ENCODE measurements around the gene TRIP6.

TRIP6 gene

DNA sequence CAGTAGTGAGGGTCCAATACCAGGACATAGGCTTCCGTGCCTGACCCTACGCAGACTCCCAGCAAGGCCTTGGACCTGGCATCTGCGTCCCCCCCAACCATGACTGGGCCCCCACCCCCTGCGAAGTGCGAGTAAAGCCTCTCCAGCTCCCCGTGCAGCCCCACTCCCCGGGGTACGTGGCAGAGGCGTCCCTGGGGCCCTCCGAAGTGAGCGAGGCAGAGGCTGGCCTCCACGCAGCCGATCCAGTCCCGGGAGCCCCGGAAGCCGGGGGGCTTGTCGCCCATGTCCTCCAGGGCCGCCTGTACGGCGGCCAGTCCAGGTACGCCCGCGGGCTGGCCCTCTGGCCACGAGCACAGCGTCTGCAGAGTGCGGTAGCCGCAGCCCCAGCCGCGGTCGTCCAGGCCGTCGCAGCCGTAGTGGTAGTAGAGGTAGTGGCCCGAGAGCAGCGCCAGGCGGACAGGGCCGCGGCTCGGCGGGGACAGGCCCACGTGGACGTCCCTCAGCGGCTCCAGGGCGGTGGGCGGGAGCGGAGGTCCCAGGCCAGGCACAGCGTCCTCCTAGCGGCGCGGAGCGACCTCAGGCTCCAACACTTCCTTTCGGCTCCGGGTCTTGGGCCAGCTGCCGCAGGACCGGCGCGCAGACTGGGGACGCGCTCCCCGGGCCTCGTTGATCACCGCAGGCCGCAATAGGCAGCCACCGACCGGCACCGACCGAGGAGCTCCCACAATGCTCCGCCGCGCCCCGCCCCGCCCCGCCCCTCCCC lies 22.0 kb downstream of the TRIP6 start, which contains the start of gene UFSP1 (continued):
- TF ChIP-seq ZNF621 (tag by site-specific recombination; IDR thresholded peaks at IDR 0.05), result no peak
- TF ChIP-seq ZBTB7A (tag by site-specific recombination; IDR thresholded peaks at IDR 0.05; ENCODE audit: low read depth), result peak; percentile 94
- TF ChIP-seq, protein P1, sequence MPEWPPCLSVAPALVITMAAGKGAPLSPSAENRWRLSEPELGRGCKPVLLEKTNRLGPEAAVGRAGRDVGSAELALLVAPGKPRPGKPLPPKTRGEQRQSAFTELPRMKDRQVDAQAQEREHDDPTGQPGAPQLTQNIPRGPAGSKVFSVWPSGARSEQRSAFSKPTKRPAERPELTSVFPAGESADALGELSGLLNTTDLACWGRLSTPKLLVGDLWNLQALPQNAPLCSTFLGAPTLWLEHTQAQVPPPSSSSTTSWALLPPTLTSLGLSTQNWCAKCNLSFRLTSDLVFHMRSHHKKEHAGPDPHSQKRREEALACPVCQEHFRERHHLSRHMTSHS (tag by site-specific recombination; IDR thresholded peaks at IDR 0.05), result no peak
- no peak for TF ChIP-seq ZNF433 (tag by site-specific recombination; IDR thresholded peaks at IDR 0.05; ENCODE audit: low read depth)
- TF ChIP-seq ZFP41 (tag by site-specific recombination; IDR thresholded peaks at IDR 0.05; ENCODE audit: borderline replicate concordance), result no peak
- no peak for TF ChIP-seq ZNF169 (tag by site-specific recombination; IDR thresholded peaks at IDR 0.05)
- TF ChIP-seq ZNF670 (tag by site-specific recombination; IDR thresholded peaks at IDR 0.05; ENCODE audit: low read depth), result no peak
- peak; percentile 57; the same call in 1 of the 2 replicates for TF ChIP-seq ZNF837 (tag by site-specific recombination; IDR thresholded peaks at IDR 0.05)
- TF ChIP-seq, protein P2, sequence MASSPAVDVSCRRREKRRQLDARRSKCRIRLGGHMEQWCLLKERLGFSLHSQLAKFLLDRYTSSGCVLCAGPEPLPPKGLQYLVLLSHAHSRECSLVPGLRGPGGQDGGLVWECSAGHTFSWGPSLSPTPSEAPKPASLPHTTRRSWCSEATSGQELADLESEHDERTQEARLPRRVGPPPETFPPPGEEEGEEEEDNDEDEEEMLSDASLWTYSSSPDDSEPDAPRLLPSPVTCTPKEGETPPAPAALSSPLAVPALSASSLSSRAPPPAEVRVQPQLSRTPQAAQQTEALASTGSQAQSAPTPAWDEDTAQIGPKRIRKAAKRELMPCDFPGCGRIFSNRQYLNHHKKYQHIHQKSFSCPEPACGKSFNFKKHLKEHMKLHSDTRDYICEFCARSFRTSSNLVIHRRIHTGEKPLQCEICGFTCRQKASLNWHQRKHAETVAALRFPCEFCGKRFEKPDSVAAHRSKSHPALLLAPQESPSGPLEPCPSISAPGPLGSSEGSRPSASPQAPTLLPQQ (tag by site-specific recombination; IDR thresholded peaks at IDR 0.05), result peak; percentile 86
- no peak for TF ChIP-seq ZNF623 (tag by site-specific recombination; IDR thresholded peaks at IDR 0.05)
- TF ChIP-seq ZNF48 (tag by site-specific recombination; IDR thresholded peaks at IDR 0.05), result no peak
- TF ChIP-seq ZEB2 (tag by site-specific recombination; IDR thresholded peaks at IDR 0.05), result peak; percentile 90
- TF ChIP-seq ZNF324 (tag by site-specific recombination; IDR thresholded peaks at IDR 0.05), result peak; percentile 68
- TF ChIP-seq ZNF140 (tag by site-specific recombination; IDR thresholded peaks at IDR 0.05), result no peak
- no peak for TF ChIP-seq ZNF350 (tag by site-specific recombination; IDR thresholded peaks at IDR 0.05)
- TF ChIP-seq ZBTB48 (tag by site-specific recombination; IDR thresholded peaks at IDR 0.05), result peak; percentile 58; the same call in 1 of the 2 replicates
- no peak for TF ChIP-seq SETDB1 (IDR thresholded peaks at IDR 0.05; ENCODE audit: insufficient read length, low read length)
- TF ChIP-seq ZNF423 (tag by site-specific recombination; IDR thresholded peaks at IDR 0.05), result no peak
- peak; percentile 75; the same call in 1 of the 2 replicates for TF ChIP-seq ZBTB17 (tag by site-specific recombination; IDR thresholded peaks at IDR 0.05)
- TF ChIP-seq, protein P3, sequence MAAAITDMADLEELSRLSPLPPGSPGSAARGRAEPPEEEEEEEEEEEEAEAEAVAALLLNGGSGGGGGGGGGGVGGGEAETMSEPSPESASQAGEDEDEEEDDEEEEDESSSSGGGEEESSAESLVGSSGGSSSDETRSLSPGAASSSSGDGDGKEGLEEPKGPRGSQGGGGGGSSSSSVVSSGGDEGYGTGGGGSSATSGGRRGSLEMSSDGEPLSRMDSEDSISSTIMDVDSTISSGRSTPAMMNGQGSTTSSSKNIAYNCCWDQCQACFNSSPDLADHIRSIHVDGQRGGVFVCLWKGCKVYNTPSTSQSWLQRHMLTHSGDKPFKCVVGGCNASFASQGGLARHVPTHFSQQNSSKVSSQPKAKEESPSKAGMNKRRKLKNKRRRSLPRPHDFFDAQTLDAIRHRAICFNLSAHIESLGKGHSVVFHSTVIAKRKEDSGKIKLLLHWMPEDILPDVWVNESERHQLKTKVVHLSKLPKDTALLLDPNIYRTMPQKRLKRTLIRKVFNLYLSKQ (tag by site-specific recombination; IDR thresholded peaks at IDR 0.05; ENCODE audit: borderline replicate concordance), result no peak
- TF ChIP-seq ZNF654 (tag by site-specific recombination; IDR thresholded peaks at IDR 0.05; ENCODE audit: low read depth), result no peak
- peak; percentile 89; the same call in 1 of the 2 replicates for TF ChIP-seq ZNF391 (tag by site-specific recombination; IDR thresholded peaks at IDR 0.05; ENCODE audit: borderline replicate concordance, low read depth)
- TF ChIP-seq ZBTB8A (tag by site-specific recombination; IDR thresholded peaks at IDR 0.05), result no peak
- TF ChIP-seq, protein P4, sequence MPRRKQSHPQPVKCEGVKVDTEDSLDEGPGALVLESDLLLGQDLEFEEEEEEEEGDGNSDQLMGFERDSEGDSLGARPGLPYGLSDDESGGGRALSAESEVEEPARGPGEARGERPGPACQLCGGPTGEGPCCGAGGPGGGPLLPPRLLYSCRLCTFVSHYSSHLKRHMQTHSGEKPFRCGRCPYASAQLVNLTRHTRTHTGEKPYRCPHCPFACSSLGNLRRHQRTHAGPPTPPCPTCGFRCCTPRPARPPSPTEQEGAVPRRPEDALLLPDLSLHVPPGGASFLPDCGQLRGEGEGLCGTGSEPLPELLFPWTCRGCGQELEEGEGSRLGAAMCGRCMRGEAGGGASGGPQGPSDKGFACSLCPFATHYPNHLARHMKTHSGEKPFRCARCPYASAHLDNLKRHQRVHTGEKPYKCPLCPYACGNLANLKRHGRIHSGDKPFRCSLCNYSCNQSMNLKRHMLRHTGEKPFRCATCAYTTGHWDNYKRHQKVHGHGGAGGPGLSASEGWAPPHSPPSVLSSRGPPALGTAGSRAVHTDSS (tag by site-specific recombination; IDR thresholded peaks at IDR 0.05), result no peak
- no peak for TF ChIP-seq ZNF114 (tag by site-specific recombination; IDR thresholded peaks at IDR 0.05)
- peak; percentile 70 for TF ChIP-seq ZNF2 (tag by site-specific recombination; IDR thresholded peaks at IDR 0.05)
- TF ChIP-seq OSR2 (tag by site-specific recombination; IDR thresholded peaks at IDR 0.05), result 0 out of 2 replicates have a peak, but pooled peaks have one; percentile 36
- TF ChIP-seq, protein P5, sequence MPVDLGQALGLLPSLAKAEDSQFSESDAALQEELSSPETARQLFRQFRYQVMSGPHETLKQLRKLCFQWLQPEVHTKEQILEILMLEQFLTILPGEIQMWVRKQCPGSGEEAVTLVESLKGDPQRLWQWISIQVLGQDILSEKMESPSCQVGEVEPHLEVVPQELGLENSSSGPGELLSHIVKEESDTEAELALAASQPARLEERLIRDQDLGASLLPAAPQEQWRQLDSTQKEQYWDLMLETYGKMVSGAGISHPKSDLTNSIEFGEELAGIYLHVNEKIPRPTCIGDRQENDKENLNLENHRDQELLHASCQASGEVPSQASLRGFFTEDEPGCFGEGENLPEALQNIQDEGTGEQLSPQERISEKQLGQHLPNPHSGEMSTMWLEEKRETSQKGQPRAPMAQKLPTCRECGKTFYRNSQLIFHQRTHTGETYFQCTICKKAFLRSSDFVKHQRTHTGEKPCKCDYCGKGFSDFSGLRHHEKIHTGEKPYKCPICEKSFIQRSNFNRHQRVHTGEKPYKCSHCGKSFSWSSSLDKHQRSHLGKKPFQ (tag by site-specific recombination; IDR thresholded peaks at IDR 0.05), result no peak
- TF ChIP-seq, protein P6, sequence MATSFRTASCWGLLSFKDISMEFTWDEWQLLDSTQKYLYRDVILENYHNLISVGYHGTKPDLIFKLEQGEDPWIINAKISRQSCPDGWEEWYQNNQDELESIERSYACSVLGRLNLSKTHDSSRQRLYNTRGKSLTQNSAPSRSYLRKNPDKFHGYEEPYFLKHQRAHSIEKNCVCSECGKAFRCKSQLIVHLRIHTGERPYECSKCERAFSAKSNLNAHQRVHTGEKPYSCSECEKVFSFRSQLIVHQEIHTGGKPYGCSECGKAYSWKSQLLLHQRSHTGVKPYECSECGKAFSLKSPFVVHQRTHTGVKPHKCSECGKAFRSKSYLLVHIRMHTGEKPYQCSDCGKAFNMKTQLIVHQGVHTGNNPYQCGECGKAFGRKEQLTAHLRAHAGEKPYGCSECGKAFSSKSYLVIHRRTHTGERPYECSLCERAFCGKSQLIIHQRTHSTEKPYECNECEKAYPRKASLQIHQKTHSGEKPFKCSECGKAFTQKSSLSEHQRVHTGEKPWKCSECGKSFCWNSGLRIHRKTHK (tag by site-specific recombination; IDR thresholded peaks at IDR 0.05), result no peak
- TF ChIP-seq ZNF843 (tag by site-specific recombination; IDR thresholded peaks at IDR 0.05), result peak; percentile 62
- TF ChIP-seq, protein P7, sequence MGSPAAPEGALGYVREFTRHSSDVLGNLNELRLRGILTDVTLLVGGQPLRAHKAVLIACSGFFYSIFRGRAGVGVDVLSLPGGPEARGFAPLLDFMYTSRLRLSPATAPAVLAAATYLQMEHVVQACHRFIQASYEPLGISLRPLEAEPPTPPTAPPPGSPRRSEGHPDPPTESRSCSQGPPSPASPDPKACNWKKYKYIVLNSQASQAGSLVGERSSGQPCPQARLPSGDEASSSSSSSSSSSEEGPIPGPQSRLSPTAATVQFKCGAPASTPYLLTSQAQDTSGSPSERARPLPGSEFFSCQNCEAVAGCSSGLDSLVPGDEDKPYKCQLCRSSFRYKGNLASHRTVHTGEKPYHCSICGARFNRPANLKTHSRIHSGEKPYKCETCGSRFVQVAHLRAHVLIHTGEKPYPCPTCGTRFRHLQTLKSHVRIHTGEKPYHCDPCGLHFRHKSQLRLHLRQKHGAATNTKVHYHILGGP (tag by site-specific recombination; IDR thresholded peaks at IDR 0.05), result no peak
